Measurements from ENCODE around the gene ZNF543. TPM values are rescaled to one million over a fixed set of nuclear protein-coding genes. Genes with fewer than 3 reads are reported as not detected.

The ZNF543 gene
- total RNA-seq, 4 donors from 2014 or later = 5.8 to 11.5 (median 8.3) TPM

- Histone ChIP-seq H3K4me1 (peaks cover 19 to 26% of the 10 kb centered on the region in 2 donors), H3K36me3 (peaks cover 0 to 3% of the 10 kb centered on the region in 2 donors), H3K9me3 (no peaks in the 10 kb centered on the region), H3K27me3 (no peaks in the 10 kb centered on the region), H3K27ac (peak overlapping the region in 3 of 4 donors; percentile 65 to 72 (median 65)), H3K4me3 (no peak overlapping the region)
- intact Hi-C loops (cut with DNase I; ENCODE audit: low total_unique reads) = no loop called here
- no peak for TF ChIP-seq POLR2A (IDR thresholded peaks at IDR 0.05)
- TF ChIP-seq, protein P1, sequence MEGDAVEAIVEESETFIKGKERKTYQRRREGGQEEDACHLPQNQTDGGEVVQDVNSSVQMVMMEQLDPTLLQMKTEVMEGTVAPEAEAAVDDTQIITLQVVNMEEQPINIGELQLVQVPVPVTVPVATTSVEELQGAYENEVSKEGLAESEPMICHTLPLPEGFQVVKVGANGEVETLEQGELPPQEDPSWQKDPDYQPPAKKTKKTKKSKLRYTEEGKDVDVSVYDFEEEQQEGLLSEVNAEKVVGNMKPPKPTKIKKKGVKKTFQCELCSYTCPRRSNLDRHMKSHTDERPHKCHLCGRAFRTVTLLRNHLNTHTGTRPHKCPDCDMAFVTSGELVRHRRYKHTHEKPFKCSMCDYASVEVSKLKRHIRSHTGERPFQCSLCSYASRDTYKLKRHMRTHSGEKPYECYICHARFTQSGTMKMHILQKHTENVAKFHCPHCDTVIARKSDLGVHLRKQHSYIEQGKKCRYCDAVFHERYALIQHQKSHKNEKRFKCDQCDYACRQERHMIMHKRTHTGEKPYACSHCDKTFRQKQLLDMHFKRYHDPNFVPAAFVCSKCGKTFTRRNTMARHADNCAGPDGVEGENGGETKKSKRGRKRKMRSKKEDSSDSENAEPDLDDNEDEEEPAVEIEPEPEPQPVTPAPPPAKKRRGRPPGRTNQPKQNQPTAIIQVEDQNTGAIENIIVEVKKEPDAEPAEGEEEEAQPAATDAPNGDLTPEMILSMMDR (IDR thresholded peaks at IDR 0.05 in 4 of 5, conservative IDR thresholded peaks at IDR 0.05 in 1 of 5) = no peak
- DNase-seq = peak; percentile 43 to 73
- peak; percentile 55 to 67 for ATAC-seq
- in situ Hi-C loops (cut with MboI; ENCODE audit: low sequenced_read_pairs in 4 of 4) = no loop called here
Measured at GRCh38 chr19:57348136-57348535, 27.9 kb downstream of the ZNF543 start.

DNA sequence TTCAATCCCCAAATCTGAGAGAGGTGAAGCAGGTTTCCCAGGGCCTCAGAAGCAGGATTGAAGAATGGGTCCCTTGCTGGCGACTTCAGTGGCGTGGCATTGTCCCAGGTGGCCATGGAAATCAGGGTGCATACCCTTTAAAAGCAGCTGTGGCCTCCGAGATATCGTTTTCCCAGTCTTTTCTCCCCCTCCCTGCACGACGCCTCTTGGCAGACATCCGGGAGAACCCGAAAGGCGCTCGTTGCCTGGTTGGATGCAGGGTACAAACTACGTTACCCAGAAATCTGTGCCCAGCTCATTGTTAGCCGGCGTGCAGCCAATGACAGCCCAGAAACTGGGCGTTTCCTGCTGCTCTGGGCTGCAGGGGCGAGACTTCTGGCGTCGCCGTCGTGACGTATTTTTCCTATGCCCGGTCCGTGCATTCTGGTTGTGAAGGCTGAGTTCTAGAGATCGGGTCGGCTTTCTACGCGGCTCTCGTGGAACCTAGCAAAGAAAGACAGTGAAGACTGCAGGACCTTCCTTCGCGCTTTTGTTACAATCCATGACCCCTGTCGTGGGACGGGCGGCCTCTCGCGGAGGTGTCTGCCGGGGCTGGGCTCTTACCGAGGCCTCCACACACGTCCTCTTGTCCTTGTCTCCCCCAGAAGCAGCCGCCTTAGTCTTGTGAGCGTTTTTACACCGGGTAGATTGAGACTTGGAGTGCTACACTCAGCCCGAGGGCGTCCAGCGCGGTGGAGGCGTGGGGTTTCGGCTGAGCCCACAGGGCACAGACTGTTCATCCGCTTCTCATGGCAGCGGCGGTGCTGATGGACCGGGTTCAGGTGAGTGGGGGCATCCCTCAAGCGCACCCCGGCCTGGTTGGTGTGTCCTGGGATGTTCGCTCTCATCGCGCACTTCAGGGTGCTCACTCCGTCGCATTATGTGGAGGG is 30.9 kb downstream of the ZNF543 start, which contains the start of gene ZNF304:
TSS of gene ZNF304 (plus strand) at position 395 of the 929 bp plus-strand sequence. CDS start at position 789, 394 bp downstream.
- Histone ChIP-seq H3K9me3 (no peaks in the 10 kb centered on the region), H3K4me1 (peaks cover 22 to 29% of the 10 kb centered on the region in 2 donors), H3K27ac (peak within 1 kb of the TSS; percentile 78 to 96 (median 92)), H3K36me3 (peaks cover 0 to 33% of the 10 kb centered on the region in 2 donors), H3K4me3 (peak within 1 kb of the TSS; percentile 77 to 99 (median 93)), H3K27me3 (no peaks in the 10 kb centered on the region)
- intact Hi-C loops (cut with DNase I; ENCODE audit: low total_unique reads) = loop anchor here (1.0 to 5.0 kb wide), 3 partner anchors 12 to 72 kb away; partner anchors contain the start of genes TRAPPC2B, ZNF547 and ZNF548
- peak; percentile 90 to 93 for DNase-seq
- ATAC-seq = peak; percentile 97 to 98
- TF ChIP-seq, protein P1 (IDR thresholded peaks at IDR 0.05 in 4 of 5, conservative IDR thresholded peaks at IDR 0.05 in 1 of 5) = no peak
- TF ChIP-seq POLR2A (IDR thresholded peaks at IDR 0.05) = peak; percentile 33 to 36
- in situ Hi-C loops (cut with MboI; ENCODE audit: low sequenced_read_pairs in 4 of 4) = loop anchor here in 1 of 4 donors (5.0 kb wide), 1 partner anchor 69 kb away; the partner anchor contains the start of gene ZNF460

DNA sequence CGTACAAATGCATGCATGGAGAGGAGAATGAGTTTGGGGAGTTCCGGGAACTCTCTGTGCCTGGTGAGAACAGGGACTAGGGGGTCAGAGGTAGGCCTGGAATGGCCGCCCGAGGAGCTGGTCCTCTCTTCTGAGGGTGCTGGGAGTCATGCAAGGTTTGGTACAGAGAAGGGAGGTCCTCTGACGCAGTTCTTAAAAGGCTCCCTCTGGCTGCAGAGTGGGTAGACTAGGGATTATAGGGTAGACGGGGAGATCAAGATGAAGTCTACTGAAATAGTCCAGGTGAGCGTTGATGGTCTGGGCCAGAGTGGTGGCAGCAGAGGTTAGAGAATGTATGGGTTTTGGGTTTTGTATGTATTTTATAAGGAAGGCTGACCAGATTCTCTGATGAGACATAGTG is 31.6 kb downstream of the ZNF543 start:
- ATAC-seq (no peak), DNase-seq (no peak)

GRCh38 chr19:57355916-57356315 is 35.6 kb downstream of the ZNF543 start:
- intact Hi-C loops (cut with DNase I; ENCODE audit: low total_unique reads) (no loop called here), in situ Hi-C loops (cut with MboI; ENCODE audit: low sequenced_read_pairs in 4 of 4) (no loop called here)
- Histone ChIP-seq H3K4me3 (no peak overlapping the region), H3K27ac (no peak overlapping the region), H3K4me1 (peaks cover 16 to 24% of the 10 kb centered on the region in 2 donors), H3K27me3 (no peaks in the 10 kb centered on the region), H3K36me3 (peaks cover 8 to 60% of the 10 kb centered on the region in 2 donors), H3K9me3 (no peaks in the 10 kb centered on the region)
- TF ChIP-seq, protein P1 (IDR thresholded peaks at IDR 0.05 in 4 of 5, conservative IDR thresholded peaks at IDR 0.05 in 1 of 5) = no peak
- no peak for TF ChIP-seq POLR2A (IDR thresholded peaks at IDR 0.05)
- no peak for DNase-seq
- no peak for ATAC-seq

More for the DNA sequence above, 31.6 kb downstream of the ZNF543 start:
- Histone ChIP-seq H3K9me3 (no peaks in the 10 kb centered on the region), H3K4me1 (peaks cover 22 to 29% of the 10 kb centered on the region in 2 donors), H3K27me3 (no peaks in the 10 kb centered on the region), H3K4me3 (peak overlapping the region; percentile 77 to 99 (median 93)), H3K27ac (peak overlapping the region; percentile 78 to 96 (median 92)), H3K36me3 (peaks cover 0 to 40% of the 10 kb centered on the region in 2 donors)
- intact Hi-C loops (cut with DNase I; ENCODE audit: low total_unique reads) (loop anchor here (1.0 to 5.0 kb wide), 3 partner anchors 11 to 73 kb away; partner anchors contain the start of genes TRAPPC2B, ZNF547 and ZNF548), in situ Hi-C loops (cut with MboI; ENCODE audit: low sequenced_read_pairs in 4 of 4) (loop anchor here in 1 of 4 donors (5.0 kb wide), 1 partner anchor 70 kb away; the partner anchor contains the start of gene ZNF460)
- TF ChIP-seq, protein P1 (IDR thresholded peaks at IDR 0.05 in 4 of 5, conservative IDR thresholded peaks at IDR 0.05 in 1 of 5) = no peak
- TF ChIP-seq POLR2A (IDR thresholded peaks at IDR 0.05) = no peak

Measured in gastrocnemius medialis (tissue), 4 donors.